Neuronal stem cell (in vitro differentiated cells): ENCODE measurements around the gene SCFD2.

Experiments
- DNase-seq: peaks from one replicate; pipeline ENCODE4 v3.0.0-alpha.2; 2013; ENCODE audit warnings: low spot score
- H2AFZ ChIP-seq: one replicate; pipeline ENCODE4 v1.6.1; 2013; ENCODE audit warnings: mild to moderate bottlenecking, low read length, inconsistent platforms
- H2AK5ac ChIP-seq: 2 replicates; pipeline ENCODE4 v1.6.1; 2013; ENCODE audit warnings: low read depth, mild to moderate bottlenecking, inconsistent platforms, low read length, moderate library complexity, mixed read lengths
- H2BK120ac ChIP-seq: 2 replicates; pipeline ENCODE4 v1.6.1; 2013; ENCODE audit warnings: low read depth, mild to moderate bottlenecking, inconsistent platforms, low read length, moderate library complexity, mixed read lengths
- H2BK12ac ChIP-seq: one replicate; pipeline ENCODE4 v1.6.1; 2013; ENCODE audit warnings: low read length, inconsistent platforms
- H2BK15ac ChIP-seq: 2 replicates; pipeline ENCODE4 v1.6.1; 2013; ENCODE audit warnings: mild to moderate bottlenecking, low read length, inconsistent platforms, mixed read lengths
- H2BK5ac ChIP-seq: one replicate; pipeline ENCODE4 v1.6.1; 2013; ENCODE audit warnings: inconsistent platforms, mild to moderate bottlenecking, low read length, moderate library complexity
- H3K14ac ChIP-seq: one replicate; pipeline ENCODE4 v1.6.1; 2013; ENCODE audit warnings: low read length, inconsistent platforms
- H3K18ac ChIP-seq: 2 replicates; pipeline ENCODE4 v1.6.1; 2013; ENCODE audit warnings: low read length, inconsistent platforms
- H3K23ac ChIP-seq: 2 replicates; pipeline ENCODE4 v1.6.1; 2013; ENCODE audit warnings: low read depth, mild to moderate bottlenecking, mixed read lengths, low read length, inconsistent platforms; ENCODE audit not compliant: poor library complexity
- H3K27ac ChIP-seq: replicated peaks from 3 replicates; pipeline ENCODE4 v1.5.1; 2013; ENCODE audit warnings: low read length, inconsistent platforms
- H3K27me3 ChIP-seq, 3 experiments: 2 replicates each; pipeline ENCODE4 v1.6.1; 2013; ENCODE audit warnings: low read length in 3 of 3, mild to moderate bottlenecking in 2 of 3, inconsistent platforms in 1 of 3, low read depth in 1 of 3, mixed read lengths in 1 of 3, moderate library complexity in 1 of 3; ENCODE audit not compliant: control insufficient read depth in 3 of 3, insufficient read depth in 3 of 3
- H3K36me3 ChIP-seq, 2 donors: replicated peaks in 1 of 2; 2 replicates each; pipeline ENCODE4 v1.6.1; 2013; ENCODE audit warnings: low read length in 2 of 2; ENCODE audit not compliant: control insufficient read depth in 2 of 2, insufficient read depth in 2 of 2
- H3K4ac ChIP-seq: 2 replicates; pipeline ENCODE4 v1.6.1; 2013; ENCODE audit warnings: inconsistent platforms, mild to moderate bottlenecking, low read length, moderate library complexity
- H3K4me1 ChIP-seq, 2 donors: 1 replicate in 1 of 2; 2 replicates in 1 of 2; pipeline ENCODE4 v1.6.1; 2013; ENCODE audit warnings: low read length in 2 of 2, low read depth in 1 of 2; ENCODE audit not compliant: control insufficient read depth in 2 of 2, insufficient read depth in 1 of 2
- H3K4me2 ChIP-seq: one replicate; pipeline ENCODE4 v1.6.1; 2013; ENCODE audit warnings: mild to moderate bottlenecking, low read length, inconsistent platforms; ENCODE audit not compliant: insufficient read depth, poor library complexity, severe bottlenecking
- H3K4me3 ChIP-seq, 2 donors: 2 replicates each; pipeline ENCODE4 v1.5.1; 2013; ENCODE audit warnings: low read length in 2 of 2, mild to moderate bottlenecking in 2 of 2, inconsistent platforms in 1 of 2, moderate library complexity in 1 of 2
- H3K79me1 ChIP-seq: one replicate; pipeline ENCODE4 v1.6.1; 2013; ENCODE audit warnings: low read depth, mild to moderate bottlenecking, inconsistent platforms, low read length, moderate library complexity
- H3K9ac ChIP-seq: one replicate; pipeline ENCODE4 v1.6.1; 2013; ENCODE audit warnings: mild to moderate bottlenecking, low read depth, low read length, inconsistent platforms; ENCODE audit not compliant: poor library complexity
- H3K9me3 ChIP-seq, 2 donors: replicated peaks in 1 of 2; 2 replicates each; pipeline versions ENCODE3 to v1.6.1; 2013; ENCODE audit warnings: low read length in 2 of 2, mild to moderate bottlenecking in 2 of 2, inconsistent platforms in 1 of 2, low read depth in 1 of 2, mixed read lengths in 1 of 2, moderate library complexity in 1 of 2; ENCODE audit not compliant: control insufficient read depth in 2 of 2, insufficient read depth in 1 of 2
- H4K8ac ChIP-seq: one replicate; pipeline ENCODE4 v1.6.1; 2013; ENCODE audit warnings: low read depth, mild to moderate bottlenecking, inconsistent platforms, low read length, moderate library complexity
- H4K91ac ChIP-seq: one replicate; pipeline ENCODE4 v1.6.1; 2013; ENCODE audit warnings: low read length, low read depth, mild to moderate bottlenecking, inconsistent platforms; ENCODE audit not compliant: poor library complexity
- WGBS, 2 donors: extraction: QIAGEN DNeasy Blood & Tissue Kit; methylation state at CpG; one replicate each; pipeline ENCODE4 v1.1.7; 2013; ENCODE audit warnings: missing lambda C conversion rate in 2 of 2, mixed read lengths in 1 of 2; ENCODE audit not compliant: insufficient read length in 2 of 2, insufficient replicate concordance in 1 of 2; ENCODE audit errors: extremely low coverage in 2 of 2; 5-methylcytosine and 5-hydroxymethylcytosine counted together

The SCFD2 gene

GRCh38 chr4:52860361-52860760 is 505.5 kb downstream of the SCFD2 start:
- WGBS, 2 donors: no CpG with 5 or more reads among the region's 2 CpGs

GRCh38 chr4:52856801-52857200 is 509.1 kb downstream of the SCFD2 start:
- H3K36me3 ChIP-seq: no peaks in the 10 kb centered on the region
- no peak overlapping the region for H3K27ac ChIP-seq
- no peak overlapping the region for H2BK5ac ChIP-seq
- peaks cover 2 to 16% of the 10 kb centered on the region in 2 donors for H3K9me3 ChIP-seq
- peaks cover 0 to 5% (median 0%) of the 10 kb centered on the region in 3 experiments for H3K27me3 ChIP-seq
- DNase-seq: no peak
- H3K4me3 ChIP-seq: no peak overlapping the region
- H2AK5ac ChIP-seq: no peak overlapping the region
- H2AFZ ChIP-seq: no peak overlapping the region
- H4K8ac ChIP-seq: no peak overlapping the region
- H4K91ac ChIP-seq: no peak overlapping the region
- no peak overlapping the region for H3K4me2 ChIP-seq
- WGBS, 2 donors: no CpG with 5 or more reads among the region's 1 CpG
- H2BK15ac ChIP-seq: no peak overlapping the region
- no peak overlapping the region for H3K18ac ChIP-seq
- no peak overlapping the region for H3K4ac ChIP-seq
- peaks cover 7 to 27% of the 10 kb centered on the region in 2 donors for H3K4me1 ChIP-seq
- no peak overlapping the region for H2BK12ac ChIP-seq
- H3K9ac ChIP-seq: no peak overlapping the region
- no peak overlapping the region for H3K14ac ChIP-seq
- no peak overlapping the region for H2BK120ac ChIP-seq
- no peaks in the 10 kb centered on the region for H3K79me1 ChIP-seq
- no peak overlapping the region for H3K23ac ChIP-seq

More at GRCh38 chr4:52860361-52860760, 505.5 kb downstream of the SCFD2 start:
- H2BK5ac ChIP-seq: no peak overlapping the region
- no peak overlapping the region for H2AK5ac ChIP-seq
- peaks cover 2 to 16% of the 10 kb centered on the region in 2 donors for H3K9me3 ChIP-seq
- no peak overlapping the region for H2BK120ac ChIP-seq
- H2AFZ ChIP-seq: no peak overlapping the region
- H3K23ac ChIP-seq: no peak overlapping the region
- H3K79me1 ChIP-seq: peaks cover 4% of the 10 kb centered on the region
- H3K4me1 ChIP-seq: peaks cover 13 to 20% of the 10 kb centered on the region in 2 donors
- H3K4ac ChIP-seq: no peak overlapping the region
- H3K18ac ChIP-seq: no peak overlapping the region
- no peak overlapping the region for H3K14ac ChIP-seq
- H3K4me3 ChIP-seq: no peak overlapping the region
- no peak overlapping the region for H3K4me2 ChIP-seq
- H4K91ac ChIP-seq: no peak overlapping the region
- H3K36me3 ChIP-seq: peaks cover 5 to 19% of the 10 kb centered on the region in 2 donors
- DNase-seq: no peak
- H2BK12ac ChIP-seq: no peak overlapping the region
- no peak overlapping the region for H4K8ac ChIP-seq
- no peak overlapping the region for H3K9ac ChIP-seq
- H2BK15ac ChIP-seq: no peak overlapping the region
- no peak overlapping the region for H3K27ac ChIP-seq
- peaks cover 0 to 5% (median 0%) of the 10 kb centered on the region in 3 experiments for H3K27me3 ChIP-seq

GRCh38 chr4:52853351-52853750 is 512.5 kb downstream of the SCFD2 start:
- H3K27ac ChIP-seq: no peak overlapping the region

GRCh38 chr4:52852711-52853110 is 513.1 kb downstream of the SCFD2 start:
- H3K27me3 ChIP-seq: no peaks in the 10 kb centered on the region
- no peak overlapping the region for H3K4me3 ChIP-seq
- H4K91ac ChIP-seq: no peak overlapping the region
- H3K79me1 ChIP-seq: no peaks in the 10 kb centered on the region
- H2AFZ ChIP-seq: peak overlapping the region; percentile 77
- H3K9me3 ChIP-seq: peaks cover 0 to 7% of the 10 kb centered on the region in 2 donors
- H3K18ac ChIP-seq: no peak overlapping the region
- no peak overlapping the region for H2BK120ac ChIP-seq
- H3K23ac ChIP-seq: no peak overlapping the region
- no peak overlapping the region for H3K14ac ChIP-seq
- H2BK5ac ChIP-seq: no peak overlapping the region
- H2BK15ac ChIP-seq: no peak overlapping the region
- H3K4ac ChIP-seq: no peak overlapping the region
- WGBS, 2 donors: no CpG with 5 or more reads among the region's 3 CpGs
- no peak overlapping the region for H2BK12ac ChIP-seq
- no peak overlapping the region for H3K4me2 ChIP-seq
- no peak overlapping the region for H4K8ac ChIP-seq
- H3K9ac ChIP-seq: no peak overlapping the region
- H3K36me3 ChIP-seq: no peaks in the 10 kb centered on the region
- DNase-seq: no peak
- H2AK5ac ChIP-seq: no peak overlapping the region
- H3K27ac ChIP-seq: no peak overlapping the region
- peaks cover 2 to 24% of the 10 kb centered on the region in 2 donors for H3K4me1 ChIP-seq

More at GRCh38 chr4:52853351-52853750, 512.5 kb downstream of the SCFD2 start:
- Histone ChIP-seq H3K79me1 (no peaks in the 10 kb centered on the region), H3K4ac (no peak overlapping the region), H3K9me3 (peaks cover 1 to 12% of the 10 kb centered on the region in 2 donors), H2AFZ (no peak overlapping the region), H2BK5ac (no peak overlapping the region), H3K14ac (no peak overlapping the region), H3K4me2 (no peak overlapping the region), H2BK15ac (no peak overlapping the region), H4K8ac (no peak overlapping the region), H2AK5ac (no peak overlapping the region), H3K4me3 (no peak overlapping the region), H3K4me1 (peaks cover 2 to 24% of the 10 kb centered on the region in 2 donors), H3K9ac (no peak overlapping the region), H2BK120ac (no peak overlapping the region), H3K18ac (no peak overlapping the region), H3K23ac (no peak overlapping the region), H3K36me3 (no peaks in the 10 kb centered on the region), H3K27me3 (no peaks in the 10 kb centered on the region), H2BK12ac (no peak overlapping the region), H4K91ac (no peak overlapping the region)
- DNase-seq: no peak
